SK-N-DZ (cell line): ENCODE measurements around the gene MACROH2A1. TPM values are rescaled to one million over a fixed set of nuclear protein-coding genes. Genes with fewer than 3 reads are reported as not detected.

Experiments used
- DNase-seq: peaks from one replicate; pipeline ENCODE4 v3.0.0-alpha.2; 2015; ENCODE audit warnings: low spot score
- polyA plus RNA-seq, 2 experiments: library from polyadenylated mRNA; depleted of rRNA; stranded (reverse); fragments of >200 nt; gene quantifications; 2 replicates each; pipeline ENCODE4 v1.2.3, GENCODE V29; 2014

Gene MACROH2A1
- 360 and 407 TPM in 2 replicates for polyA plus RNA-seq (2014; cell fraction: cytosol; rRNA removed)
- 370 and 419 TPM in 2 replicates for polyA plus RNA-seq (2014; cell fraction: nucleus; rRNA removed)

DNA sequence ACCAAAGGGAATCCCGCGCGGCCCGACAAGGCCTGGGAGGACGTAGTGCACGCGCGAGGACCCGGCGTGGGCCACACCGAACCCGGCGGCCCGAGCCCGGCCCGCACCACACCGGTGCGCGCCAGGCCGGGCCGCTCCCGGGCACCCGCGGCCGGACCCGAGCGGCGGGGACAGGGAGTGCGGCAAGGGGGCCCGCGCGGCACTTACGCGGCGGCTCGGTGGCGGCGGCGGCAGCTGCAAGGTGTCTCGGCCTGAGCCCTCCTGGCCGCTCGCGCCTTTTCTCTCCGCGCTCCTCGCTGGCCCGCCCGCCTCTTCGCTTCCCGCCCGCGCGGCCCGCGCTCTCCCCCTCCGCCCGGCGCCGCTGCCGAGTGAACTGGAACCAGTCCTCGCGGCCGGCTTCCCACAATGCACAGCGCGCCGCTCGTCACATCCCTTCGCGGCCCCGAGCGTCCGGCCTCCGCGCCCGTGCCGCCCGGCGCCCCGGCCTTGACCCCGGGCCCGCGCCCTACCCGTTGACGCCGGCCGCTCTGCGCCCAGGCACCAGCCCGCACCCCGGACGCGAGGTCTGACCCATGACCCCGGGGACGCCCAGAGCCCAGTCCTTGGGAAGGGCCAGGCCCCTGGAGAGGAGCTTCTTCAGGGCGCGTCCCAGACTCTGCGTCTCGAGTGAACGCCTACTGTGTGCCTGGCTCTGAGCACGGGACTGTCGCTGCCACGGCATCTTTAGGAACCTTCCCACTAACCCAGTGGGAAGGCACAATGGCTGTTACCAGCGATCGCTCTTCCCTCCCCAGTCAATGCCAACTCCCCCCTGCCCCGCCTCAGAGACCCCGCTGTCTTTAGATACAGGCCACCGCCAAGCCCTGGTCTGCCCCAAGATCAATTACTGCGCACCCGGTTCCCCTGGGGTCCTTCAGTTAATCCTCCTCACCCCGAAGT is at the start of gene MACROH2A1:
TSS of gene MACROH2A1 (minus strand) at position 377 of the 939 bp plus-strand sequence. CDS start 10,138 bp downstream, outside the sequence.
- peak; percentile 78 for DNase-seq

DNA sequence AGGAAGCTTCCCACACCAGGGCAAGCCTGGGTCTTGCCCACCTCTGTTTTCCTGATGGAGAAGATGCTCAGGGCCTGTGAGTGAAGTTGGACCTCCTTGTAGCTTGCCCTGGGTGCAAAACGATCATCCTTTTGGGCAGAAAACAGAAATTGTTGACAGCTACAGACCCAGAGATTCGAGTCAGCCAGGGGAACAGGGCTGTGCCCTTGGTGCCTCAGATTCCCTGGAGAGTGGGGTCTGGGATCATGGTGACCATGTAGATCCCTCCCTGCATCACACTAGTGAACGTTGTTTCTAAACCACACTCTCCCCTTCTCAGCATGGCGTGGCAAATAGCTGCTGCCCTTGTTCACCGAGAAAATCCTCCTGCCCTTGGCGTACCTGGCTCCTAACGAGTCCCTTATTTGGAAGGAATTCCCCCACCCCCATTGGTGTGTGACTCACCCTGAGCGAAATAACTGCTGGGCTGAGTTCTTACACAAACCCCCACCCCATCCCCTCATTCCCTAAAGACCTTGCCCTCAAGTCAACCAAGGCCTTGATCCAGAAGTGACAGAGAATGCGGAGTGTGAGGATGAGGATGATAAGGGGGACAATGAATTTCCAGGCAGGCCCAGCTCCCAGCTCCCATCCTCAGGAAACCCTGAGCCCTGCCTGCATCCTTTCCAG is 49.2 kb upstream of the MACROH2A1 start:
- DNase-seq, result no peak

DNA sequence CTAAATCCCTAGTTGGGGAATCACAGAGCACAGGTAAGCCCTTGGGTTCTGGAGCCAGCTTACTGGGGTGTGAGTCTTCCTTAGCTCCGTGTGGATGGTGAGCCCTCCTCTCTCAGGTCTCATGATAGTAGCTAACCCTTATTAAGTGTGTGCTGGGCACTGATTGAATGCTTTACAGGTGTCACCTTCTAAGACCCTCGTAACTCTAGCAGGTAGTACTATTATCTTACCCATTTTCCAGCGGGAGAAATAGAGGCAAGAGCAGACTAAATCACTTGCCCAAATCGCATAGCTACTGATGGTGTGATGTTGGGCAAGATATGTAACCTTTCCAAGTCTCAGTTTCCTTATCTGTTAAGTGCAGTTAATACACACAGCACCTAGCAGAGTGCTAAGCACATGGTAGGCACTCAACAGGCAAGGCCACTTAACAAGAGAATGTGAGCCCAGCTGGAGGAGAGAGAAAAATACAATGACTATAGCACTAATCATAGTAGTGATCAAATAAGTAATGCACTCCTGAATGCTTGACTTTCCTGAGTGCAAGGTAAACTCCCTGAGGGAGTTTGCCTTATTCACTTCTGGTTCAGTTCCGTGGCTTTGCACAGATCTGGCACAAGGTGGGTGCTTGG is 48.4 kb upstream of the MACROH2A1 start, which contains the start of gene DCANP1:
TSS of gene DCANP1 (minus strand) at position 51 of the 632 bp plus-strand sequence. CDS start 240 bp downstream, outside the sequence.
- no peak for DNase-seq

DNA sequence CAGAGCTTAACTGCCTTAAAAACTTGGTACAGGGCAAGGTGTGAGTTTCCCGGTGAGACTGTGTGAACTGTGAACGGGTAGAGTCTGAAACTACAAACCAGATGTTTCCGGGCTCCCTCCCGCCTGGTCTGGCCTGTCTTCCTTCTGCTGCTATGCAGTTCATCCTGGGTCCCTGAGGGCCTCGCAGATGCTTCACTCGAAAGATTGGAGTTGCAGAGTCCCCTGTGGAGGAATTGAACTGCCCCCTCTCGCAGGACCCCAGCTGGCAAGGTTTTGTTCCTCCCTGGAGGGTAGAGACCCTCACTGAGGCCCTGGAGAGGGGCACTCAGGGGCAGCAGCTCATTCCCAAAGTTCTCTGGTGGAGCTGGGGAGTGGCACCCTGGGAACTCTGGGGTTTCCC is 47.6 kb upstream of the MACROH2A1 start:
- DNase-seq, result no peak

DNA sequence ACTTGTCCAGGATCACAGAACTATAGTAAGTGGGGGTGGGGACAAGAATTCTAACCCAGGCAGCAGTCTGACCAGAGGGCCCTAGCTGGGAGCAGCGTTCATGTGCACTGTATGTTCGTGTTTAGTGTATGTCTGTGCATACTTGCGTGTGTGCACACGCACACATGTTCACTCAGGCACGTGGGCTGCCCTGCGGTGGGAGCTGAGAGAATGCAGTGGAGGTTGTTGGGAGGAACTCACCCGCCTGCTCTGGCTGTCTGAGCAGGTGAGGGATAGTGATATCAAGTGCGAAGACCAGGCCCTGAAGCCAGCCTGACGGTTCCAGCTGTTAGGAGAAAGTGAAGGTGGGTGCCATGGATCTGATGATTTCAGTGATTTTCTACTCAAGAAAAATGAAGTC is 47.2 kb upstream of the MACROH2A1 start:
- DNase-seq, result no peak

DNA sequence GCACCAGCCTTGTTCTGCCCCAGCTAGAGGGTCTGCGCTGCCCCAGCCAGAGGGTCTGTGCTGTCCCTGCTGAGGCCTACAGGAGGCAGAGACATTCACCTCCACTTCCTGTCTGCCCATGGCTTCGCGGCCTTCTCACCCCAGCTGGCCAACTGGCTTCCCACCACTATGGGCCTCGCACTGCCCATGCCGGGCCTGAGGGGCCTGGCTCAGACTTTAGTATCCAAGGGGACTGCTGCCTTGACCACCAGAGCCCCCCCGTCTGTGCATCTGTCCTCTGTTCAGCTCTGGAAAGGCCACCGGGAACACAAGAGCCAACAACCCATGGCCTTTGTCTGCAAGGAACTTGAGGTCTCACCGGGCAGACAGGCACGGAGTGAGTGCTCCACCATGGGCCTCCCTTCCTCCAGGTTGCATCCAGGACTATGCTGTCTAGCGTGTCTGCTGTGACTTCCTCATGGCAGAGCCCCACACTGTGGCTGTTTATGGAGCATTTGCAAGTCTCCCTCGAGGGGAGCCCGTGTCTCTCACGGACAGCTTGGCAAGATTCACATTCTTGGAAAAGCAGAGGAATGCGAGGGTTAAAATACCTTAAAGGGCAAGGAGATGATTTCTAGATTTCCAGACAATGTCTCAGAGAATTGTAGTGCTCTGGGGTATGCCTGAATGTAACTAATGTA is 46.4 kb upstream of the MACROH2A1 start:
- DNase-seq, result no peak

DNA sequence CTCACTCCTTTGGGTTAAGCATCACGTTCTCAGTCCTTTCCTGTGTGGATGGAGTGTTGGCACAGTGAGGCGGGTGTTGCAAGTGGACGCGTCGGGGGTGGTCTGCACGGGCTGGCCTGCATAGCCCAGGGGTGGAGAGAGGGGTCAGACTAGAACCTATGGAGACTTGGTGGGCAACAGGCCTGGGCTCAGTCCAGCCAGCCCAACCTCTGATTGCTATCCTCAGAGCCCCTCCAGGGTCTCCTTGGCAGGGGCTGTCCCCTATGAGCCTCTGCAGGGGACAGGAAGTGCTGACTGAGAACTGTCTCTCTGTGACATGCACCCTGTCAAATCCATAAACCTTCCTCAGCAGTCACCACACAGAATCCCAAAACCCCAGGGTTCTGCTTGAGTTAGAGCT is 45.9 kb upstream of the MACROH2A1 start:
- DNase-seq, result no peak

DNA sequence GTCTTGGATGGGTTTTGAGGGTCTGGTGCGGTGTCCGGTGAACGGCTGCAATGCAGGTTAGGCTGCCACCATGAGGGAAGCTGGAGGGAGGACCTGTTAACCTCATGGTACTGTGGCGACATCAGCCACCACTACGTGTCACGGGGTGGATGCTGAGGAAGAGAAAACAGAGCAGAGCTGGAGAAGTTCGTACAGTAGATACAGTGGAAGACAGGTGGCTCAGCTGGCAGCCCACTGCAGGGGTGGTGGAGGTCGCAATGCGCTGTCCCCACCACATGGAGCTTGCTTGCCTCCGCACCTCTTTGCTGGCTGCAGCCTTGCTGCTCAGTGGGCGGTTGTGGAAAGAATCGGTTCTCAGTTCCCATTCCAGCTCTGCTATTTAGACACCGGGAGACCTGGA is 45.3 kb upstream of the MACROH2A1 start:
- DNase-seq, result no peak

DNA sequence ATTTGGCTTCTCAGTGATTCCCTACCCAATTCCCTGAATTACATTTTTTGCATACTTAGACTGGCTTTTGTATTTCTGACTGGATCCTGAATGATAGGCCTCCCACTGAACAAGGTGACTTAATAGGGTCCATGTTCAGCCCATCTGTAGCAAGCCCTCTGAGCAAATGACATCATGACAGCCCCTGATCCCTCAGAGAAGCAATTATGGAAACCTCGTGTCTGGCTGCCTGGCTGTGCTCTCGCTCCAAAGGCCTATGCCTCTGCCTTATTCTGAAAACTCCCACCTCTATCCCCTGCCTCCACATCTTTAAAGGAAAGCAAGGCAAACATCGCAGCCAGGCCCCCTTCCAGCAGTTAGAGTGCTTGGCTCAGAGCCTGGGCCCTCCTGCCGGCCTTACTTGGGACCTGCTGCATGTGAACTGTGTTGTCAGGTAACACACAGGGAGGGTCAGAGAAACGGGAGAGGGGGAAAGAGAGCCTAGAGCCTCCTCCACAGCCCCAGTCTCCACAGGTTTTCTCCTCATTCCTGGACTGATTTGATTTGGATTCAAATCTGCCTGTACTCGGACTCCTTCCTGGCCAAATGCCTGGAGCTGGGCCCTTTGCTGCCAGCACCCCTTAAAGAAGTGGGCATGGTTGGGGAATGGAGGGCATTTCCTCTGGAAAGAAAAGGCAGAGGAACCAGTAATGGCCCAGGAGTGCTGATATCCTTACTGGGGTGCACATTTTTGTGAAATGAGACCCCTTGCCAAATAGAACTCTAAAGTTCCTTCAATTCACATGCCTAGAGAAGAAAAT is 44.3 kb upstream of the MACROH2A1 start:
- DNase-seq, result no peak

DNA sequence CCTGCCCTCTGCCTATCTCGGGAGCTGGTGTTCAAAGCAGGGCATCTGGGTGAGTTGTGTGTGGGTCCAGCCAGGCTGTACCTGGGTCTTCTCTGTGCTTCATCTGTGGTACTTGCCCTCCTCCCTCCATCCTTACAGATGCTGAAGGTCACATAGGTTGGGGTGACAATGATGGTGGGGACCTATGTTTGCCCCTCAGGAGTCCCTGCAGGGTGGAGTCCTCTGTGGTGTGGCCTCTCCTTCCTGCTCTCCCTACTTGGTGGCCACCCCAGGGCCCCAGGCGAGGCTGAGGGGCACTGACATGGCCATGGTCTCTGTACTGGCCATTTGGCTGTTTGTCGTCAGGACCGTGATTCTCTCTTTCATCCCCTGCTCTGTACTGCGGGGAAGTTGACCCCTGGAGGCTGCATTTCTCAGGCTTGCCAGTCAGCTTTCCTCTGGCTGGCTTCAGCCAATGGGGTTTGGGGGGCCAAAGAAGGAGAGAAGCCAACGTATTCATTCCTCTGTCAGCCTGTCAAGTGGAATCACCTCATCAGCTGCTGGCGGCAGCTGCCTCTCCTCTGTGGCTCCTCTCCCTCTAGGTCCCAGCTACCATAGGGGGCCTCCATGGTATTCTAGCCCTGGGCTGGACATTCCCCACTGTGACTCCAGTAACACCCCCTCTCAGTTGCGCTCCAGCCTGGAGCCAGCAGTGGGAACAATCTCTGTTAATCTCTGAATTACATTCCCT is 43.6 kb upstream of the MACROH2A1 start:
- DNase-seq, result no peak

DNA sequence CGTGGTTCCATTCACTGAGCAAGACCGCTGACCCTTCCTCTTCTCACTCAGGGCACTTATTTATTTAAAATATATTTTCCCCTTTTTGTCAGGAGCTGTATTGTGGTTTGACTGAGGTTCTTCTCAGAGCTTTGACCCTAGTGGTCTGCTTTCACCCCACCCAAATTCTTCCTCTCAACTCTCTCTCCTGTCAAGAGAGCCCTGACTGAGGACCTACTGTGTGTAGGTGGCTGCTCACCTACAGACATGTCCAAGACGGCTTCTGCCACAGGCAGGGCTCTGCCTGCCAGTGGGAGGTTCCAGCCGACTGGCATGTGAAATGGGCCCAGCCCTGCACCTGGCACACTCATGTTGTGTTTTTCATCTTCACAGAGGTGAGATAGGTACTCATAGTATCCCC is 42.9 kb upstream of the MACROH2A1 start:
- no peak for DNase-seq

DNA sequence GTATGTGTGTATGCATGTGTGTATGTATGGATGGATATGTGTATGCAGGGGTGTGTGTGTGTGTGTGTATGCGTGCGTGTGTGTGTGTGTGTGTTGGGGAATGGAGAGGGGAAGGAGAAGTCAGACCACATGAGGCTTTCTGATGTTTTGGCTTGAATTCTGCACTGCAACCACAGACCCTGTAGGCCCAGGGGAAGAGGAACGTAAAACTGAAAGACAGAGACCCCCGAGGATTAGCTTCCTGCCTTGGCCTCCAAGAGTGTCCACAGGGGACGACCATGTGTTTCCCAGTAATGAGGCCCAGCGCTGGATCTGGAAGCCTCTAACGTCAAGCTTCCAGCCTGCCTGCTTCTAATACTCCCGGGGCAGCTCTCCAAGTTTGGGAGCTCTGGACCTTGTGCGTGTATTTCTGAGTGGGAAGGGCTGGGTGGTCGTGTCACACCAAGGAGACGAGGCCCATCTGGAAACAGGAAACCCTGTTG is 42.4 kb upstream of the MACROH2A1 start:
- no peak for DNase-seq

DNA sequence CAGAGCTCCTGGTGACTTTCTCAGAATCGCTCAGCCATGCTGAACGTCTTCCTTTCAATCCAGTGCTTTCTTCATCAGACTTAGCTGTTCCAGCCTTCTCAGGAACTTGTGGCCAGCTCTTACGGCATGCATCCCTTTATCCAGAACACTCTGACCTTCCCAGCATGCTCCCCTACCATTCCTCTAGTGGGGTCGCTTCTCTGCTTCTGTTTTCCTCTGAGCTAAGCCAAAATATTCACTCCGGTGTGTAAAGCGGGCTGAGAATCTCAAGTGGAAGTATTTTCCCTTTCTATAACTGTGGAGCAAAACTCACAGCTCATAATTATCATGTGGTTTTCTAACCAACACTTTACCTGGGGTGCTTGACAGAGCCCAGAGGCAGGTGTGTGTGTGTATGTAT is 41.9 kb upstream of the MACROH2A1 start:
- no peak for DNase-seq

DNA sequence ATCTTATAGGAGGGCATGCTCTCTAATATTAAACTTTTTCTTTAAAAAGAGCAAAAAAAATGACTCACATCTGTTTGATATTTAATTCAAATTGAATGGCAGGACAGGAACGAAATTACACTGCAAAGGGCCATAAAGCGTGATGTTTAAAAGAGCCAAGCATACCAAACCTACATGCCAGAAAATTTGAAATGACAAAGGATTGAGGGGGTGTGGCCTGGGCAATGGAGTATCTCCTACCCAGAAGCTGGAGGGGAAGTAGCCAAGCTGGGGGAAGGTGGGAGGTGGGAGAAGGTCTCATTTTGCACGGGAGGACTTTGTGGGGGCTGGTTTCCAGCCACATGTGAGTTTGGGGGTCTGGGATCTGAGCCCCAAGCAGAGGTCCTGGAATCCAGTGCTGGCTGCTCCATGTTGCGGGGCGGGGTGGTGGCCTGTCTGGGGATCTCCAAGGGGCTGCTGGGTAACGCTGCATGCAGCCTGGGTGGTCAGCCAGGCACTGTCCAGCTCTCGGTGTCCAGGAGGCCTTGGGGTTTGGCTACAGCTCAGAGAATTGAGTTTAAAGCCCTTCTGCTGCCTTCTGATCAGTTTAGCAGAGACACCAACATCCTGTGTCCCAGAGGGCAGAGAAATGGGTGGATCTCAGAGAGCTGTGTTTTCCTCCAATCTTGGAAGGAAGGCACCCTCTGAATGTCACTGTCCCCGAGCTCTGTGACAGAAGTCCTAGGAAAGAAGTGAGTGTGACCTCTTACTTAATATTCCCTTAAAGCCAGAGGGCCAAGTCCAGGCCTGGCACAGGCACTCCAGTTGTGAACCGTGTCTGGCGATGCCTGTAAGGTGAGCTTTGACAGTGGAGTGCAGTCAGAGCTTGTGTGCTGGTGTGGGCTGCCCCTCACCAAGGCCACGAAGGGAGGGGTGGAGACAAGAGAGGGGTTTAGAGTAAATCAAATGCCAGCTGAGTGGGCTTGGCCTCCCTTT is 40.5 kb upstream of the MACROH2A1 start:
- no peak for DNase-seq

DNA sequence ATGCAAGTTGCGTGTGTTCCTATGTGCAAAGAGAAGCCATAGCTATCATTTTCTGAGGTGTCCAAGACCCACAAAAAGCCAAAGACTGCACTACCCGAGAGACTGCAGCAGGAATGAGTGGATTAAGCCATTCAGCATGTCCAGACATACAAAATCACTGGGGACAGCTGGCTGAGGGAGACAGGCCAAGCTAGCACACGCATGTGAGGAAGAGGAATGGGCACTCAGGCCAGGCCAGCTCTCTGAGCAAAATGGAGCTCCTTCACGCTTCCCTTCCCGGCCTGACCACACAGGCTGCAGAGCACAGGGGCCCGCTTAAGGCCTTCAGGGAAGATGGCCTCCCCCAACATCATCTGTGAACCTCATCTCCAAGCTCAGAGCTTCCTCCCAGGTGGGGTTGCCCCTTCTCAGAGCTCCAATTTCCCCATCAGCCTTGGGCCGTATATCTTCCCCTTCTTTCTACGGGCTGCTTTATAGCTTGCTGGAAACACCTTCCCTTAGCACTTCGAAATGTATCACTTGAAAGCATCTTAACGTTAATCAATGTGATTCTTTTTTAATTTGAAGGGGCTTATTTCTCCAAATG is 39.7 kb upstream of the MACROH2A1 start:
- no peak for DNase-seq

DNA sequence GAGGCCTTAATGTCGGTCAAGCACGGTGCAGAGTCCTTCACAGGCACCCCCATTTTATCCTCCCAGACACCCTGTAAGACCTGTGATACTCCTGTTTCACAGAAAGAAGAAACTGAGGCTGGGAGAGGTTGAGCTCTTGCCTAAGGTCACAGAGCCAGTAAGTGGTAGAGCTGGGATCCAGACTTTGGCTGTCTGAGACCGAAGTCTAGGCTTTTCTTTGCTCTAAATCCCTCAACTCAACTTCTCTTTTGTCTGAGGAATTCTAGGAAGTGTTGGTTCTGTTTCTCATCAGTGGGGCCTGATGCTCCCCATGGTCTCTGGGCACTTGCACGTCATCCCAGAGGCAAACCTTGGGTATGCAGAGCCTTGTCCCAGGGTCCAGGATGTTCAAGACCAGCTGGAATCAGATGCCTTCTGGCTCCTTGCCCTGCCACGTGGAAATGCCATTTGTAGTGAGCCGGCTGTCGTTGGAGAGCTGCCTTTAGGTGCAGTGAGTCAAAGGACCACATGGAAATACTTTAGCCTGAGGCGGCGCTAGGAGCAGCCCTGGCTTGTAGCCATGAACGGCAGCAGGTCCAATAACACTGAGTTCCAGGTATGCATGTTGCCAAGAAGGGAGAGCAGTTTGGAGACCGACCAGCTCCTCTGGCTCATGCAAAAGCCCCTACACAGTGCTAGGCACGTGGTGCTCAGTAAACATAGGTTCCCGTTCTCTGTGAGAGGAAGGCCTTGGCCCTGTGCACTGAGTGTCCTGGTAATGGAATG is 38.9 kb upstream of the MACROH2A1 start:
- DNase-seq, result no peak

DNA sequence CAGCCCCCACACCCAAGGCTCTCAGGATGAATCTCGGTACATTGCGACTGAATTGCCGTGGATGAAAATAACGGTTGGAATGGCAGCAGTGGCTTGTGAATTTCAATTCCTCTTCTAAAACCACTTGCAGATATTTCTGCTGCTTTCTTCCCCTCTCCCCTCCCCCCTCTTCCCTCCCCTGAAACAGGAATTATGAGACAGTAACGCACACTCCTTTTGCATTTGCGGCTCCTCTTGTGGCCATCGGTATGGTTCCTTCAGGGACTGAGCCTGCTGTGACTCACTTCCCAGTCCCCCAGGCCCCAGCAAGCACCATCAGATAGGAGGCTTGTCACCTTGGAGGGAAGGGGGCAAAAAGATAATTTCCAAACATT is 38.4 kb upstream of the MACROH2A1 start:
- DNase-seq, result no peak
